K562 (cell line): ENCODE results near the gene CAPN2. TPM values are rescaled to one million over a fixed set of nuclear protein-coding genes. Genes with fewer than 3 reads are reported as not detected.

Experiments
- CREB3 ChIP-seq: fragments of 450-650 bp; conservative IDR thresholded peaks from 2 replicates; pipeline ENCODE4 v1.6.1; 2016; ENCODE audit warnings: missing genetic modification characterization, low read depth, mild to moderate bottlenecking, missing compliant biosample characterization, moderate library complexity
- DPF2 ChIP-seq: fragments of 450-650 bp; IDR thresholded peaks from 2 replicates; pipeline ENCODE4 v1.6.1; 2016
- FOS ChIP-seq: IDR thresholded peaks from 3 replicates; pipeline ENCODE4 v1.6.1; 2011; ENCODE audit not compliant: insufficient read length; ENCODE audit errors: extremely low read depth
- HES1 ChIP-seq: fragments of 450-650 bp; IDR thresholded peaks from 2 replicates; pipeline ENCODE4 v1.6.1; 2016; ENCODE audit warnings: low read depth, mild to moderate bottlenecking, moderate library complexity
- JUN ChIP-seq, 2 experiments: sonication (generic) in 1 of 2; formaldehyde crosslinking in 1 of 2; IDR thresholded peaks; 2 replicates each; pipeline versions ENCODE4 v1.6.1 to v1.8.0; 2012 to 2022; ENCODE audit warnings: borderline replicate concordance in 2 of 2, mild to moderate bottlenecking in 2 of 2, improper control_type of control experiment in 1 of 2, low read depth in 1 of 2, low read length in 1 of 2, missing genetic modification reagents in 1 of 2
- KDM4B ChIP-seq, 2 experiments: fragments of 450-650 bp in 1 of 2; sonication (generic) in 1 of 2; IDR thresholded peaks; 2 replicates each; pipeline ENCODE4 v1.6.1; 2016 to 2017; ENCODE audit warnings: borderline replicate concordance in 2 of 2, antibody characterized with exemption in 1 of 2, low read depth in 1 of 2, mild to moderate bottlenecking in 1 of 2
- MLLT1 ChIP-seq, 2 experiments: fragments of 450-650 bp; IDR thresholded peaks; 2 replicates each; pipeline ENCODE4 v1.6.1; 2016
- PHB ChIP-seq: fragments of 250-450 bp; sonication (Bioruptor Pico); IDR thresholded peaks from 2 replicates; pipeline ENCODE4 v1.5.0; 2021
- RBM15 ChIP-seq: fragments of 200-400 bp; formaldehyde crosslinking; IDR thresholded peaks from 2 replicates; pipeline ENCODE4 v1.6.1; 2018; ENCODE audit warnings: mild to moderate bottlenecking, low read length, moderate library complexity; ENCODE audit not compliant: insufficient read depth
- RCOR1 ChIP-seq, 2 experiments: IDR thresholded peaks; 2 replicates each; pipeline ENCODE4 v1.6.1; 2012; ENCODE audit warnings: low read depth in 2 of 2, low read length in 2 of 2, borderline replicate concordance in 1 of 2, improper control_type of control experiment in 1 of 2
- TCF3 ChIP-seq: sonication (generic); formaldehyde crosslinking; IDR thresholded peaks from 2 replicates; pipeline ENCODE4 v1.4.0; 2020; ENCODE audit warnings: mild to moderate bottlenecking, missing genetic modification reagents
- TEAD4 ChIP-seq, 2 experiments: sonication (generic) in 1 of 2; formaldehyde crosslinking in 1 of 2; IDR thresholded peaks; 2 replicates each; pipeline versions ENCODE4 v1.6.1 to v1.8.0; 2012 to 2022; ENCODE audit warnings: borderline replicate concordance in 1 of 2, inconsistent platforms in 1 of 2, low read length in 1 of 2, mild to moderate bottlenecking in 1 of 2, missing genetic modification reagents in 1 of 2
- U2AF1 ChIP-seq: fragments of 200-400 bp; formaldehyde crosslinking; optimal IDR thresholded peaks from 2 replicates; pipeline ENCODE3; 2017; ENCODE audit warnings: mild to moderate bottlenecking, low read depth, low read length, moderate library complexity
- ZFX ChIP-seq: sonication (generic); formaldehyde crosslinking; IDR thresholded peaks from 2 replicates; pipeline ENCODE4 v1.8.0; 2022; ENCODE audit warnings: mild to moderate bottlenecking, missing genetic modification reagents, moderate library complexity
- ZNF175 ChIP-seq: fragments of 200-800 bp; sonication (Bioruptor generic); IDR thresholded peaks from 2 replicates; pipeline ENCODE4 v1.6.1; 2016; ENCODE audit warnings: low read depth, mild to moderate bottlenecking, missing genetic modification characterization, missing compliant biosample characterization
- ZNF584 ChIP-seq: fragments of 200-800 bp; sonication (Bioruptor generic); IDR thresholded peaks from 2 replicates; pipeline ENCODE4 v1.6.1; 2016; ENCODE audit warnings: low read depth, mild to moderate bottlenecking, missing genetic modification characterization, missing compliant biosample characterization
- ZNF592 ChIP-seq: fragments of 450-650 bp; IDR thresholded peaks from 2 replicates; pipeline ENCODE4 v1.6.1; 2017; ENCODE audit warnings: antibody characterized with exemption, mild to moderate bottlenecking
- polyA plus RNA-seq, 8 experiments: library from polyadenylated mRNA; depleted of rRNA in 4 of 8; stranded (reverse) in 5 of 8; unstranded in 3 of 8; fragments of >200 nt; fragmentation: Nextera tagmentation in 2 of 8; fragmentation: Illumina TruSeq in 1 of 8; extraction: Ambion mirVana in 2 of 8; extraction: Trizol in 1 of 8; gene quantifications; 2 replicates each; pipeline versions ENCODE4 v1.2.1 to v1.2.3, GENCODE V29; 2011 to 2014; ENCODE audit warnings: inconsistent platforms in 1 of 8, missing spikeins in 1 of 8
- total RNA-seq, 7 experiments: library from RNA; depleted of rRNA in 6 of 7; stranded (reverse); fragments of >200 nt in 6 of 7; fragmentation: Illumina TruSeq in 2 of 7; extraction: Trizol in 2 of 7; gene quantifications; 2 replicates each; pipeline versions ENCODE4 v1.2.1 to v1.2.3, GENCODE V29; 2011 to 2021; ENCODE audit warnings: low replicate concordance in 1 of 7

CAPN2 gene
- total and polyA plus RNA-seq, 9 of the 15 experiments (the other 6 are each of a cell fraction or from before 2014, with no cell fraction given), result 24.6 to 157 (median 101) TPM

GRCh38 chr1:223771814-223772770 lies 59.8 kb downstream of the CAPN2 start (continued):
- TF ChIP-seq KDM4B (IDR thresholded peaks at IDR 0.05; ENCODE audit: borderline replicate concordance in 2 of 2, low read depth in 1 of 2) (peak in 1 of 2 experiments; percentile 97; a peak in 2 of 4 replicates), RBM15 (no peak), FOS (peak; percentile 44), ZNF592 (peak; percentile 97), MLLT1 (IDR thresholded peaks at IDR 0.05) (peak in 1 of 2 experiments; percentile 53; a peak in 1 of 4 replicates), ZNF175 (CRISPR knock-in tag) (peak; percentile 88), CREB3 (tag) (peak; percentile 34), TCF3 (peak; percentile 86), ZFX (CRISPR knock-in tag) (peak; percentile 45), PHB (CRISPR knock-in tag) (no peak), U2AF1 (no peak), TEAD4 (IDR thresholded peaks at IDR 0.05; ENCODE audit: low read length) (peak; percentile 85), TEAD4 (CRISPR knock-in tag; IDR thresholded peaks at IDR 0.05; ENCODE audit: borderline replicate concordance) (no peak), ZNF584 (CRISPR knock-in tag) (peak; percentile 76), RCOR1 (IDR thresholded peaks at IDR 0.05; ENCODE audit: borderline replicate concordance in 1 of 2, low read depth in 2 of 2, low read length in 2 of 2) (peak; percentile 62 to 89; a peak in 3 of 4 replicates), HES1 (0 out of 2 replicates have a peak, but pooled peaks have one; percentile 52), JUN (IDR thresholded peaks at IDR 0.05; ENCODE audit: borderline replicate concordance, low read depth, low read length) (peak; percentile 85), JUN (CRISPR knock-in tag; IDR thresholded peaks at IDR 0.05; ENCODE audit: borderline replicate concordance) (peak; percentile 87; the same call in 1 of the 2 replicates), DPF2 (peak; percentile 98)
